NCI-H2081 (cell line): ENCODE data around the gene SNX21.

Experiments
- DNase-seq, 2 experiments: peaks; one replicate each; lab custom pipeline; 2025; lab: John Stamatoyannopoulos, UW

The SNX21 gene

DNA sequence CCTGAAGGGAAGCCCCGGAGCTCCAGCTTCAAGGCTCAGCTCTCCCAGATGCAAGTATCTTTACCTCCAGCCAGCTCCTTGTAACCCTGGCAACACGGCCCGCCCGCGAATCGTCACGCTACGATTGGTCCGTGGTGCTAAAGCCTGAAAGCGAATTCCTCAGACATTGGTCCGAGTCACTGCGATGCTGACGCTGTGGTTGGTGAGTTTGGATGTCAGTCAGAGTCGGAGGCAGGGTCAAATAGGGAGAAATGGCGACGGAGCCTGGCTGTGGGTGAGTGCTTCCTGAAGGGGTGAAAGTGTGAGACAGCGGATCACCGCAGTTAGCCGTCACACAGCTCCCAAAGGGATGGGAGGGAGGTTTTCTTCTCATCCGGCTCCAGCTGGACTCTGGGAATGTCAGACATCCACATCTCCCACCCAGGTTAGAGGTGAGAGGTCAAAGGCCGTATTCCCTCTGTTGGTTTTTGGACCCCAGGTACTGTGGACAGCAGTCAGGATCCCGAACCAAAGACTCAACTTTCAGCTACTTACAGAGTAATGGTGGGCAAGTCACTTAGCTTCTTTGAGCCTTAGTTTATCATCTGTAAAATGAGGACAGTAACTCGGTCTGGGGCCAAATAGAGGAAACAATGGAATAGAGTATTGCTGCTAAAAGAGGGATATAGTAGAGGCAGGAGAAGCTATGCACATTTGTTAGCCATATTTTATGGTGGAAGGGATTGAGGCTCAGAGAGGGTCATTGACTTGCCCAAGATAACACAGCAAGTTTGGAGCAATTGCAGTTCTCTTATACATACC lies 47.6 kb downstream of the SNX21 start, which contains the start of gene ZSWIM1:
TSS of gene ZSWIM1 (plus strand) at position 240 of the 801 bp plus-strand sequence. CDS start 1,366 bp downstream, outside the sequence.
- DNase-seq, result peak; percentile 98 to 99

DNA sequence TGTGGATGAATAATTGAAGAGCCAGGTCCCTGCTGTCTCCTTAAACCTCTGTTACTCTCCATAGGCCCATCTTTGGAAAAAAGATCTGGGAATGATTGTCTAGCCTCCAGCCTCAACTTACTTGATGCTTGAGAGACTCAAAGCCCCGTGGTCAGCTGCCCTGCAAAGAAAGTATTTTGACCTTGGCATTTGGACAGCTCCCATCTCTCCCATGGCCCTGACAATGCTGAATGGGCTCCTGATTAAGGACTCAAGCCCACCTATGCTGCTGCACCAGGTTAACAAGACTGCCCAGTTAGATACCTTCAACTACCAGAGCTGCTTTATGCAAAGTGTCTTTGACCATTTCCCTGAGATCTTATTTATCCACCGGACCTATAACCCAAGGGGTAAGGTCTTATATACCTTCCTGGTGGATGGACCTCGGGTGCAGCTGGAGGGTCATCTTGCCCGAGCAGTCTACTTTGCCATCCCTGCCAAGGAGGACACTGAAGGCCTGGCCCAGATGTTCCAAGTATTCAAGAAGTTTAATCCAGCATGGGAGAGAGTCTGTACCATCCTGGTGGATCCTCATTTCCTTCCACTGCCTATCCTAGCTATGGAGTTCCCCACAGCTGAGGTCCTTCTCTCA lies 49.0 kb downstream of the SNX21 start:
- DNase-seq, result no peak

DNA sequence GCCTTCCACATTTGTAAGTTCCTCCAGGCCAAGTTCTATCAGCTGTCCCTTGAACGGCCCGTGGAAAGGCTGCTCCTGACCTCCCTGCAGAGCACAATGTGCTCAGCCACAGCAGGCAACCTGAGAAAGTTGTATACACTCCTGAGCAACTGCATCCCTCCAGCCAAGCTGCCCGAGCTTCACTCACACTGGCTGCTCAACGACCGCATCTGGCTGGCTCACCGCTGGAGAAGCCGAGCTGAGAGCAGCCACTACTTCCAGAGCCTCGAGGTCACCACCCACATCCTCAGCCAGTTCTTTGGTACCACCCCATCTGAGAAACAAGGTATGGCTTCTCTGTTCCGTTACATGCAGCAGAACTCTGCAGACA lies 49.5 kb downstream of the SNX21 start:
- no peak for DNase-seq

- DNase-seq, result no peak
Measured at GRCh38 chr20:45886590-45887345, 53.2 kb downstream of the SNX21 start.

GRCh38 chr20:45887346-45887715 lies 53.7 kb downstream of the SNX21 start, which contains the start of gene SPATA25:
SPATA25 (minus strand) TSS chr20:45887622; CDS start chr20:45887590, 32 bp downstream.
- no peak for DNase-seq

- DNase-seq, result no peak
Measured at GRCh38 chr20:45888681-45889080, 55.1 kb downstream of the SNX21 start.

- peak; percentile 35 to 44 for DNase-seq
Measured at GRCh38 chr20:45890077-45890984, 56.7 kb downstream of the SNX21 start.

- DNase-seq, result peak; percentile 78 to 86
Measured at GRCh38 chr20:45890985-45891983, 57.7 kb downstream of the SNX21 start, which contains the start of the genes CTSA and NEURL2. CTSA (plus strand) TSS chr20:45891335; CDS start chr20:45891569, 234 bp downstream. NEURL2 (minus strand) TSS chr20:45891208; CDS start chr20:45890991, 217 bp downstream.

DNA sequence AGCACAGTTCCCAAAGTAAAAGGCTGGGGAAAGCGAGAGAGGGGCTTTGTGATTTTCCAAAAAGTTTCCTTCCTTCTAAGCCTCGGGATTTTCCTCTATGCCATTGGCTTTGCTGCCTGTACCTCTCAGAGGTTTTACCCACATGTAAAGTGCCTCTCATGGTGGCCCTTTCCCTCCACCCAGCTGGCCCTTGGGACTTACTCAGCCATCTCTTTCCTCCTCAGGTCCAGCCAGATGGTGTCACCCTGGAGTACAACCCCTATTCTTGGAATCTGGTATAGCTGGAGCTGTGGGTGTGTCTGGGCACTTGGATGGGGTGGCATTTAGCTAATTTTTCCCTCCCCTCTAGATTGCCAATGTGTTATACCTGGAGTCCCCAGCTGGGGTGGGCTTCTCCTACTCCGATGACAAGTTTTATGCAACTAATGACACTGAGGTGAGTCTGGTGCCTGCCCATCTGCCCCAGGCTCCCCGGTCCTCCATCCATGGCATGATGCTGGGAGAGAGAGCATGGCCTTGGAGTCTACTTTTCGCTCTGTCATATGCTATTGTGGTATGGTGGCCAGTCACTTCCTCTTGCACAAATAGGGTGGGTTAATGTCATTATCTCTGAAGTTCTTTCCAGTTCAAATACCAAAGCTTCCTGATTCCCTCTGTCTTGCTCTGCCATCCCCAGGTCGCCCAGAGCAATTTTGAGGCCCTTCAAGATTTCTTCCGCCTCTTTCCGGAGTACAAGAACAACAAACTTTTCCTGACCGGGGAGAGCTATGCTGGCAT lies 58.6 kb downstream of the SNX21 start:
- DNase-seq, result no peak
